ENCODE data around the gene HECW1. TPM values are rescaled to one million over a fixed set of nuclear protein-coding genes. Genes with fewer than 3 reads are reported as not detected.
"Not testable (repeated sequence)": the region's sequence is repeated elsewhere in the genome, so short reads cannot be mapped to it uniquely, and the experiment has no call there.

The HECW1 gene
- total RNA-seq, 2 donors from 2014 or later, result 0.24 TPM; not detected in 1

DNA sequence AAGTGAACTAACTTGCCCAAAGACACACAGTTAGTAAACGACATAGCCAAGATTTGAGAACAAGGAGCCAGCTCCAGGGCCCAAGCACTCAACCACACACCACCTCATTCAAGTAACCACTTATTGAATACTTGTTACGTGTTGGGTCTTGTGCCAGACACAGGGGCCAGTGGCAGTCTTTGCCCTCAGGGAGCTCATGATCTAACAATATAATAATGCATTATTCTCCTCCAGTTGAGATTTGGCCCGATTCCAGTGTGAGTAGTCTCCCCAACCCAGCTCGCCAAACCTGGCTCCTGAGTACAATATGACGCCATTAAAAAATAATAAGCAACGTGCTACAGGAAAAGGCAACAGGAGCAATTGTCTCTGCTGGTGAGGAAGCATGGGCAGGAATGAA, 456.1 kb downstream of the HECW1 start:
- DNase-seq (ENCODE audit: low spot score), result no peak

DNA sequence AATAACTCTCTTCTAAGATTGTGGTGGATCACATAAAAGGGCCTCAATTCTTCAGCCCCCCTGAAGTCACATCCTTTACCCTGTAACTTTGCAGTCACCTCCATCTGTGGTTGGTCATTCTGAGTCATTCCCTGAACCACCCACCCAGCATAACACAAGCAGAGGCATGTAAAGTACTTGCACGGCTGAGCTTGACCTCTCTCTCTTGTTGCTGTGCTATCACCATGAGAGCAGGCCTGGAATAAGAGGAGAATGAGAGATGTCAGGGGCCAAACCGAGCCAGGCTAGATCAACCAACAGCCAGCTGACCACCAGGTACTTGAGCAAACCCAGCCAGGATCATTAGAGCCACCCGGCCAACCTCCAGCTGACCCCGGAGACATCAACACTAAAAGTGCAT, 457.0 kb downstream of the HECW1 start:
- DNase-seq (ENCODE audit: low spot score), result no peak
- intact Hi-C loops (cut with DNase I), result no loop called here

More for the DNA sequence above, 456.1 kb downstream of the HECW1 start:
- intact Hi-C loops (cut with DNase I), result no loop called here

DNA sequence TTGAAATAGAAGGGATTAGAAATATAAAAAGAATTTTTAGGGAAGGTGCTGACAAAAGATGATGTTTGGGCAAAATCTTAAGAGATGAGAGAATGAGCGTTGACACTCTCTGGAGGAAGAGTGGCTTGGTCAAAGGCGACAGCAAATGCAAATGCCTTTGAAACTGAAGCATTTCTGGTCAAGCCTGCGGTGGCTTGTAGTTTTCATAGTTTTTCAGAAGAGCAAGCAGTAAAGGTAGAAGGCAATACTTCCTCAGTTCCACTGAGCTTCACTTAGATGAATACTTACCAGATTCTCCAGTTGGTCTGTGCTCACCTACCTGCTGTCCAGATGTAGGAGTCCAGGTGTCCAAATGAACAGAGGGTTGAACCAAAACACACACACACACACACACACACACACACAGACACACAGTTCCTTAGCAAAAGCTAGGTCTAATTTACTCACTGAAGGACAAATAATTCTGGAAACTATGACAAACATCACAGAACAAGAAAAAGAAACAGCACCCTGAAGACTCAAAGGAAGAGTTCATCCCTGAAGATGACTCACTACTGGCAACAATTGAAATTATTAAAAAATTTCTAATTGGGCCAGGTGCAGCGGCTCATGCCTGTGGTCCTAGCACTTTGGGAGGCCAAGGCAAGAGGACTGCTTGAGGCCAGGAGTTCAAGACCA, 458.4 kb downstream of the HECW1 start:
- intact Hi-C loops (cut with DNase I), result loop anchor here in 1 of 2 donors (2.0 kb wide), 1 partner anchor 18 kb away; no protein-coding TSS in a partner anchor

DNA sequence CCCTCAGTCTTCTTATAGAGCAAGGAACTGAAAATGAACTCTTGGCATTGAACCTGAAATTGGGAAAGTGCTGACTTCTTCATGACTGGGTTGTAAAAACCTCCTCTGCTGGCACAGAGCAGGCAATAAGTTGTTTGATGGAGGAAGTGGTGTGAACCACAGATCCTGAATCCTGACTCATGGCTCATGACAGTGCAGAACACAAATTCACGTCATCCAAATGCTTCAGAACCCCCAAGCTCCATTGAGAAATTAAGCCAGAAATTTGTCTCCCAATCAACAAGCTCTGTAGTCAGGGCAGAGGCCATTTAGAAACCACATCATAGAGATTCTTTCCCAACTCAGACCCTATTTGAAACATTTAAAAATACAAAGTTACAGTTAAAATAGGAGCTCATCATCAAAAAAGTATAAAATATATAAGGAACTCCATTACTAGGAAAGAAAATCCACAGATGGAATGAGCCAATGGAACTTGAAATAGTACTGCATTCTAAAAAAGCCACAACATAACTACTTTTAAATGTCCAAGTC, 460.1 kb downstream of the HECW1 start:
- intact Hi-C loops (cut with DNase I), result no loop called here
- no peak for DNase-seq (ENCODE audit: low spot score)

More for the DNA sequence above, 458.4 kb downstream of the HECW1 start:
- no peak for DNase-seq (ENCODE audit: low spot score)

DNA sequence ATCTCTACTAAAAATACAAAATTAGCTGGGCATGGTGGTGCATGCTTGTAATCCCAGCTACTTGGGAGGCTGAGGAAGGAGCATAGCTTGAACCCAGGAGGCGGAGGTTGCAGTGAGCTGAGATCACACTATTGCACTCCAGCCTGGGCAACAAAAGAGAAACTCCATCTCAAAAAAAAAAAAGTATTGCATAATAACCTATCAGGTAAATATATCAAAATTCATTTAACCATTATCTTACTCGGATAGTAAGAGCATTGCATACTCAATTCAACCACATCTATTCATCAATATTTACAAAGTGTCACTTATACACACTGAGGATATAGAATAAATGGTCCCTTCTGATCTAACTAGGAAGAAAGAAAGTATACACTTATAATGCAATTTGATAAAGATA, 461.4 kb downstream of the HECW1 start:
- intact Hi-C loops (cut with DNase I); DNase-seq (ENCODE audit: low spot score): not testable (repeated sequence)

DNA sequence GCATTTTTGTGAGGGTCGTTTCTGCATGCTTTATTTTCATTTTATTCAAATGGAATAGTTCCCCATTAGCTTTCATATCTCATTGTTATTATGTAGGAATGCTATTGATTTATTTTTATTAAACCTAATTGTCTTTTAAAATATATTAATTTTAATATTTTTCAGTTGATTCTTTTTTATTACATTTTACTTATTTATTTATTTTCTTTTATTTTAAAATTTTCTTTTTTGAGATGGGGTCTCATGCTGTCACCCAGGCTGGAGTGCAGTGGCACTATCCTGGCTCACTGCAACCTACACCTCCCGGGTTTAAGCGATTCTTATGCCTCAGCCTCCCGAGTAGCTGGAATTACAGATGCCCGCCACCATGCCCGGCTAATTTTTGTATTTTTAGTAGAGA, 463.1 kb downstream of the HECW1 start:
- intact Hi-C loops (cut with DNase I), result no loop called here
- no peak for DNase-seq (ENCODE audit: low spot score)

DNA sequence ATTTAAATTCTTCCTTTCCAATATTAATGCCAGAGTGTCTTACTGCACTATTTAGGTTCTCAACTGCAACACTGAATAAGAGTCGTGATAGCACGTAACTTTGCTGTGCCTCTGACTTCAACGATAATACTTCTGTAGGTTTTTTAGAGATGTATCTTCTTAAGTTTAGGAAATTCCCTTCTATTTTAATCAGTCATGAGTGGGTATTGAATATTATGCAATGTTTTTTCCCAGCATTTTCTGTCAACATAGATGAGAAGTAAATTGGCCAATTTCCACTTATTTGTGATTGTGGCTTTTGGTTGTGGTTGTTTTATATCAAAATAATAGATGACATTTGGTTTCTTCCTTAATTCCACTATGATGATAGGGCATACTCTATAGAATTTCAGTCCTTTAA, 463.8 kb downstream of the HECW1 start:
- intact Hi-C loops (cut with DNase I), result no loop called here
- DNase-seq (ENCODE audit: low spot score), result no peak

DNA sequence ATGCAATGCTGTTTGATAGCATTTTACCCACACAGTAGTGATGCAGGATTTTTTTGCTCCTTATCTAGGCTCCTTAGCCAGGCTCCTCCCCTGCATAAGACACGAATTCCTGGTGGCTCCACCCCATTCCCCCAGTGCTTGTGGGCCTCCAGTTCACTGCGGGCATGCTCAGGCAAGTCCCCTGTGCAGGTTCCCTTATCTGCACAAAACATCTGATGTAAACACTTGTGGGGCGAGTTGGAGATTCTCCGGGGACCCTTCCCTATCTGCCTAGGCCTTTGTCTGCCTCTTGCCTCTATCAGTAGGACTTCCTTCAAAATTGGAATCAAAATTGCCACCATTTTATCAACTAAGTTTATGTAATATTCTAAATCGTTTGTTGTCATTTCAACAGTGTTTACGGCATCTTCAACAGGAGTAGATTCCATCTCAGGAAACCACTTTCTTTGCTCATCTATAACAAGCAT, 465.1 kb downstream of the HECW1 start:
- no peak for DNase-seq (ENCODE audit: low spot score)
- intact Hi-C loops (cut with DNase I), result no loop called here

DNA sequence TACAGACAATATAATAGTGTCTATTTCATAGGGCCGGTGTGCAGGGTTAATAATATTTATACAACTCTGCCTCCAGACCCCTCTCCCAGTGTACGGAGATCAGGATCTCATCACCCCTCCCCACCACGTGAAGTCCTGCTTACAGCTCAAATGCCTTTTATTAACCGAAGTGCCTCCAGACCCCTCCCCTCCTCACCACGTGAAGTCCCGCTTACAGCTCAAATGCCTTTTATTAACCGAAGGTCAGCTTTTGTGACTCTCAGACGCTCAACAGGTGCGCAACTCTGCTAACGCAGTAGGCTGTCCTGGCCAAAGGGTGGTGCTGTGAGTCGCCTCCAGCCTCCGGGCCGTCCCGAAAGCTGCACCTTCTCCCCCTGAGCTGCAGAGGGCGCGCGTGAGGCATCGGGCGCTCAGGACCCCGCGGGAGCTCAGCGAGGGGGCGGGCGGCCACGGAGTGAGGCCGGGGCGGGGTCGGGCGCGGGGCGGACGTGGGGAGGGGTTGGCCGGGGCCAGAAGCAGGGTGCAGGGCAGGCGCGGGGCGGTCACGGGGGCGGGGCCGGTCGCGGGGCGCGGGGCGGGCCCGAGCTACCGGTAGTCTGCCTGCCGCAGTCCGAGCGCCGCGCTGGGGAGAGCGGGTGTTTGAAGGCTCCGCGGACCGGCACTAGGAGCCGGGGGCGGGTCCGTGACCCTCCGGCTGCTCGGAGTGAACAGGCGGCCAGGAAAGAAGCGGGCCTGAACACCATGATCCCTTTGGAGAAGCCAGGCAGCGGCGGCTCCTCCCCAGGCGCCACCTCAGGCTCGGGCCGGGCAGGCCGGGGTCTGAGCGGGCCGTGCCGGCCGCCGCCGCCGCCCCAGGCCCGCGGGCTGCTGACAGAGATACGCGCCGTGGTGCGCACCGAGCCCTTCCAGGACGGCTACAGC, 470.3 kb downstream of the HECW1 start, which contains the start of gene STK17A:
TSS of gene STK17A (plus strand) at position 606 of the 921 bp plus-strand sequence. CDS start at position 742, 136 bp downstream.
- peak; percentile 97 for DNase-seq (ENCODE audit: low spot score)
- intact Hi-C loops (cut with DNase I), result loop anchor here (2.0 to 10.0 kb wide), 5 partner anchors 62 to 255 kb away; no protein-coding TSS in a partner anchor

DNA sequence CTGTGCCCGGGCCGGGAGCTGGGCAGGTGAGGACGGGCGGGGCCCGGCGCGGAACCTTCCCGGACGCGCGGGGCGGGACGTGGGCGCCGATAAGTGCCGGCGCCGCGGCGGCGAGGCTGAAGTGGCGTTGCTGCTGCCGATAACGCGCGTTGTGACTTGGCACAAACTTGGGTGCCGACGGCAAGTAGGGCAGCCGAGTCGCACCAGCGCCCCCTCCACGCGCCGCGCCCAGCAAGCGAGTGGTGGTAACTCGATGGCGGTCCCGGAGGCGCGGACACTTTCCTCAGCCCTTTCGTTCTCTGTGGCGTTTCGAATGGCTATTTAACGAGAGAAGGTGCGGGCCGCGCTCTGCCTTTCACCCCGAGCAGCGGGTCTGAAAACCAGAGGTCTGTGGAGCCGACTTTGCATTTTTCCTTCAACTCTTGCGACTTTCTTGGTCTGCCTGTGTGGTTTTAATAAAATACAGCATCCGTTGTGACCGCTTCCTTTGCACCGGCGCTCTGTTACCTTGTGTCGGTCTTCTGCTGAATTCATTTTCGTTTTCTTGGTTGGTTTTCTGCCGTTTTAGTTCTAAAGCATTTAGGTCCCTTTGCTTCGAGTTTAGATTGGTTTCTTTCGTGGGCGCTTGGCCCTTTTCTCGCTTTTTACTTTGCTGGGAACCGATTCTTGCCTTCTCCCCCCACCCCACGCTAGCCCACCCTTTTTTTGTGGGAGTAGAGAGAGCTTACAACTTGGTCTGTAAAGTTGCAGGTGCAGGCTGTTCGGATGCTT, 471.2 kb downstream of the HECW1 start:
- peak; percentile 92 for DNase-seq (ENCODE audit: low spot score)

DNA sequence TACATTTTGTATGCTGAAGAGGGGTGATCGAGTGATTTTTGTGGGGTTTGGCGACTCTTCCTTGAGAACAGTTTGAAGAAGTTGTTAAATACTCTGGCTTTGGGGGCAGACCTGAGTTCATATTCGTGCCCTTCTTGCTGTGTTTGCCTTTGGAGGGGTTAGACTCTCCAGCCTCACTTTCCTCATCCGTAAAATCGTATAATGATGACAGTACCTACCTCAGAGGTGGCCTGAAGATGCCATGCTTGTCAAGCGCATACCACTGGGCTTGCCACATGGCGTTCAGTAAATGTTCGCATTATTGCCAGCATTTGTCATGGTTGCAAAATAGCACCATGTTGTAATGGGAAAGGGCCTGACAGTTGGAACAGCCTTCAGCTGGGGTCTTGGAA, 471.7 kb downstream of the HECW1 start:
- DNase-seq (ENCODE audit: low spot score), result no peak
- intact Hi-C loops (cut with DNase I), result loop anchor here (5.0 to 10.0 kb wide), 4 partner anchors 61 to 253 kb away; no protein-coding TSS in a partner anchor

More for the DNA sequence above, 471.2 kb downstream of the HECW1 start:
- intact Hi-C loops (cut with DNase I), result loop anchor here (2.0 to 10.0 kb wide), 5 partner anchors 61 to 254 kb away; no protein-coding TSS in a partner anchor

DNA sequence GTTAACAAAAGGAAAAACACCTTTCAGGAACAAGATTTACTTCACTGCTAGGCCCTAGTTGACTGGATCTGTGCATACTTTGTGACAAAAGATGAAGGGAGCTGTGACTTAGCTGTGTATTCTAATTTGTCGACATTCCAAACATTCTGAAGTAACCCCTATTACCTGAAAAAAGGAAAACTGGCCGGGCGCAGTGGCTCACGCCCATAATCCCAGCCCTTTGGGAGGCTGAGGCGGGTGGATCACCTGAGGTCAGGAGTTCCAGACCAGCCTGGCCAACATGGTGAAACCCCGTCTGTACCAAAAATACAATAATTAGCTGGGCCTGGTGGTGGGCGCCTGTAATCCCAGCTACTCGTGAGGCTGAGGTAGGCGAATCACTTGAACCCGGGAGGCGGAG, 472.3 kb downstream of the HECW1 start:
- DNase-seq (ENCODE audit: low spot score), result not testable (repeated sequence)
- intact Hi-C loops (cut with DNase I), result loop anchor here (5.0 to 10.0 kb wide), 4 partner anchors 60 to 253 kb away; no protein-coding TSS in a partner anchor

DNA sequence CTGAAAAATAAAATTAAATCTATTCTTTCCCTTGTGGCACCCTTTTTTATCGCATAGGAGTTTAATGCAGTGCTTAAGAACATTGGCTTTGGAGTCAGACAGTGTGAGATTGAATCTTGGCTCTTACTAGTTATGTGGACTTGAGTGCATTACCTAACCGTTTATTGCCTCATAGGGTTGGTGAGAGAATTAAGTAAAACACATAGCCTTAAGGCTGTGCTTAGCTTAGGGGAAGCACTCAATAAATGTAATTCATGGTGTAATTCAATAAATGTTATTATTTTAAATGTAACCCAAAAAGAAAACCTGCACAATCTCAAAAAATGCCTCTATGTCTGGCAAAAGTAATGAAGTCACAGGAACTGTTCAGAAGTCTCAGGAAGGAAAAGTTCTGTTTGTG, 473.1 kb downstream of the HECW1 start:
- intact Hi-C loops (cut with DNase I), result loop anchor here in 1 of 2 donors (10.0 kb wide), 1 partner anchor 59 kb away; no protein-coding TSS in a partner anchor
- no peak for DNase-seq (ENCODE audit: low spot score)

DNA sequence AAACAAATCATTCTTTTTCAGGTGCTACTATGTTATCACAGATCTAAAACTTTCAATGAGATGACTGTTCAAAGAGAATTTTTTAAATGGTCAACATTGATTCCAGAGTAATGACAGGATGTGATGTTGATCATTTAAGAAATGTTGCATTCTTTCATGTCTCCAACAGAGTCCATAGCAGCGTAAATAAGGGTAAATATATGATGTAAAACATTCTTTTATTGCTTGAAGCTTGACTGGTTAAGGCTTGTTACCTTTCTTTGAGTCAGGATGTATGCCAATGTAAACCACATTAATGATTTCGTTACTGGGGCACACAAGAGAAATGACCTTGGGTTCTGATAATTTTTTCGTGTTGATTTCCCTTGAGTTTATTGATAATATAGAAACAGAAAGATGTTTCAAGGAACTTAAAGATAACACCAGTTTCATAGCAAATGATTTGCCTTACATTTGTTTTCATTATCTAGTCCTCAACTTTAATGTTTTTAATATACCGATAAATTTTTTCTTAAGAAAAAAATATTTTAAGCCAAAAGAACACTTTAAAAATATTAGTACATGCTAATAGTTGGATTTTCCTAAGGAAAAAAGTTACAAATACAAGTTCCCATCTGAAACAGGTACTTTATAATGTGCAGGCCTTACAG, 473.9 kb downstream of the HECW1 start:
- intact Hi-C loops (cut with DNase I), result loop anchor here in 1 of 2 donors (10.0 kb wide), 1 partner anchor 58 kb away; no protein-coding TSS in a partner anchor

DNA sequence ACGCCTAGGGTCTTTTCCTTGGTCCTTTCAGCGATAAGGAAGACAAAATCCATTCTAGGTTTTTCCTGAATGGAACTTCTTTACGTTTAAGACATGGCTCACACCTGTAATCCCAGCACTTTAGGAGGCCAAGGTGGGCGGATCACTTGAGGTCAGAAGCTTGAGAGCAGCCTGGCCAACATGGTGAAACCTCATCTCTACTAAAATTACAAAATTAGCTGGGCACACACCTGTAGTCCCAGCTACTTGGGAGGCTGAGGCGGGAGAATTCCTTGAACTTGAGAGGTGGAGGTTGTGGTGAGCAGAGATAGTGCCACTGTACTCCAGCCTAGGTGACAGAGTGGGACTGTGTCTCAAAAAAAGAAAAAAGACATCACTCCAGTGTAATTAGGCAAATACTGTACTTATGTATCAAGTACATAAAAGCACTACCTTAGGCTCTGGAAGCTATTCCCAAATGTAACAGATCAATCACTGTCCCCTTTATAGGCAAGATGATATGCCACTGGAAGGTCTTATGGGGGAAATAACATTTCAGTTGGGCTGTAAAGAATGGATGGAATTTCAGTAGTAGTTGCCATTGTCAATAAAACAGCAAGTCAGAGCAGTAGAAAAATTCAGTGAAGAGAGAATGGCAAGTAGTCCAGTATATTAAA, 476.2 kb downstream of the HECW1 start:
- no peak for DNase-seq (ENCODE audit: low spot score)
- intact Hi-C loops (cut with DNase I), result loop anchor here in 1 of 2 donors (10.0 kb wide), 1 partner anchor 56 kb away; no protein-coding TSS in a partner anchor

More for the DNA sequence above, 473.9 kb downstream of the HECW1 start:
- no peak for DNase-seq (ENCODE audit: low spot score)

DNA sequence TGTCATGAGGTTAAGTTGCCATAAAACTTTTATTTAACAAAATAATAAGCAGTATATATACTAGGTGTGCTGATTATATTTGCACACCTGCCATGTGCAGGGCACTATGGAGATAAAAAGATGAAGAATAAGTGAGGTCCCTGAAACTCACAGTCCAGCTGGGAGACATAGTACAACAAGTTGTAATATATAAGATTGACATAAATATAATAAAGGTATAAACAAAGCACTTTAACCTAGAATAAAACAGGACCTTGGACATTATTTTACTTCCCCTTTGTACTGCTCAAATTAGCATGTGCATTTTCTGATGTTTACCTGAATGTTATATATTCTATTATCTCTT, 476.7 kb downstream of the HECW1 start:
- DNase-seq (ENCODE audit: low spot score), result no peak
- intact Hi-C loops (cut with DNase I), result loop anchor here in 1 of 2 donors (10.0 kb wide), 1 partner anchor 56 kb away; no protein-coding TSS in a partner anchor

DNA sequence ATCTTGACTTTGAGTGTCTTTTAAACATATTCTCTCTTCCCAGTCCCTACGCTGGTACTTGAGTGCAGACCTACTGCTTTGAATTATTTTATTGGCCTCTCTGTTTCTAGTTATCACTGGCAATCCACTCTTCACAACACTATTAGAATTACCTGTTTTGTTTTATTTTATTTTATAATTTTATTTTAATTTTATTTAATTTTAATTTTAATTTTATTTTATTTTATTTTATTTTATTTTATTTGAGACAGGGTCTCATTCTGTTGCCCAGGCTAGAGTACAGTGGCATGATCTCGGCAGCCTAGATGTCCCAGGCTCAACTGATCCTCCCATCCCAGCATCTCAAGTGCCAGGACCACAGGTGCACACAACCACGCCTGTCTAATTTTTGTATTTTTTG, 477.3 kb downstream of the HECW1 start:
- intact Hi-C loops (cut with DNase I), result loop anchor here in 1 of 2 donors (10.0 kb wide), 1 partner anchor 55 kb away; no protein-coding TSS in a partner anchor

More for the DNA sequence above, 477.3 kb downstream of the HECW1 start:
- DNase-seq (ENCODE audit: low spot score), result no peak
